ENCODE measurements around the gene LCN9.
A peak's percentile ranks its signal among the peaks of the same experiment; 100 is the strongest.
"Not testable (repeated sequence)": the region's sequence is repeated elsewhere in the genome, so short reads cannot be mapped to it uniquely, and the experiment has no call there.

Gene LCN9

DNA sequence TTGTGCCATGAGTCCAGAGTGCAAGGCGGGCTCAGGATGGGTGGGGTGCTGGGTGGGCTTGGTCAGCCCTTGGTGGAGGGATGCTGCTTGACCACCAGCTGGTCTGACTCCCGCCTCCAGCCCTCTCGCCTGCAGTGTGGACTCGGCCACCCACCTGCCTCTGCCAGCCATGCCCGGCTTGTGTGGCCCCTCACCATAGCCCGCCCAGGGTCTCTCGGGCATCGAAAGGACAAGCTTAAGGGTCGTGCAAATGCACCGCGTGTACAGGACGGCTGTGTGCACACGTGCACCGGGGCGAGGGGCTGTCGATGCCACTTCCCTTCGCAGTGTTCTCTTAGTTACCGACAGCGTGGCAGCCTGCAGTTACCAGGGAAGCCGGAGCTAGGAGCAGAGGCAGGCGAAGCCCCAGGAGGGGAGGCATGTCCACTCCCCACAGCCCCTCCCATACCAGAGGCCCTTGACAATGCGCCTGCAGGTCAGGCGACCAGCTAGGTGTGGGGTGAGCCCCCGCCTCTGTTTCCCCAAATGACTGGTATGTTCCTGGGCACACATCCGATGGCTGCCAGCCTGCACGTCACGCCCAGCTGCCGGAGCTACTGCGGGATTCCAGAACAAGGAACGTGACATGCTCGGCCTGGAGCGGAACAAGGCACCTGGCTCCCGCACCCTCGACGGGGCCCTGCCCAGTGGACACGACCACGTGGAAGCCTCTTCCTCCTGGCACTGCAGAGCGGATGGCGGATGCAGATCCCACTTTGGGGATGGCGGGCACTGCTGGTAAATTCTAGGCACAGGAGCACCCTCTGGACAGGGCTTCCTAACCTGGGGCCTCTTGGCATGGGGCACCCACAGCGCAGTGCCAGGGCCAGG is 7.8 kb downstream of the LCN9 start:
- no peak for DNase-seq (ENCODE audit: low spot score)
- FAIRE-seq, result no peak

DNA sequence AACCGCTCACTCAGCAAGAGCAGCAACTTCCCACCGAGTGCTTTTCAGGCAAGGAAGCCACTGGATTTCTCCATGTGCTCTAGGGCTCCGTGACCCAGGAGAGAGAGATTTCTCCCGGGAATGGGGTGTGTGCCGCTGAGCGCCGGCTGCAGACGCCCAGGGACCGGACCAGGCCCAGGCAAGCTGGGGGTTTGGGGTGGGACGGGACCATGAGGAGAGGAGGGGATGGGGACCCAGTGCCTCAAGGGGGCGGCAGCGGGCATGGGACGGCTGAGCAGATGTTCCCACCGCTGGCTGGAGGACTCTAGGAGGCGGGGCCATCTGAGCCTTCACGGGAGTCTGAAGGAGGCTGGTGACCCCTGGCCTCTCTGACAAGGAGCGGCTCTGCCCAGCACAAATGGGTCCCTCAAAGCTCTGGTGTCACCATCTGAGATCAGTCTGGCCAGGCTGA is 8.5 kb downstream of the LCN9 start:
- DNase-seq (ENCODE audit: low spot score) (no peak), FAIRE-seq (no peak)

DNA sequence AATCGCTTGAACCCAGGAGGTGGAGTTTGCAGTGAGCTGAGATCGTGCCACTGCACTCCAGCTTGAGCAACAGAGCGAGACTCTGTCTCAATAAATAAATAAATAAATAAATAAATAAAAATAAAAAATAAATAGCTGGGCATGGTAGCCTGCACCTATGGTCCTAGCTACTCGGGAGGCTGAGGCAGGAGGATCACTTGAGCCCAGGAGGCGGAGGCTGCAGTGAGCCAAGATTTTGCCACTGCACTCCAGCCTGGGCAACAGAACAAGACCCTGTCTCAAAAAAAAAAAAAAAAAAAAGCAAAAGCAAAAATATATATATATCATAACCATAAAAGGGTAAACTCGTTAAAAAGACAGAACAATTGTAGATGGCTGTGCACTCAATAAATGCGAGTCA is 9.7 kb downstream of the LCN9 start:
- FAIRE-seq; DNase-seq (ENCODE audit: low spot score): not testable (repeated sequence)

DNA sequence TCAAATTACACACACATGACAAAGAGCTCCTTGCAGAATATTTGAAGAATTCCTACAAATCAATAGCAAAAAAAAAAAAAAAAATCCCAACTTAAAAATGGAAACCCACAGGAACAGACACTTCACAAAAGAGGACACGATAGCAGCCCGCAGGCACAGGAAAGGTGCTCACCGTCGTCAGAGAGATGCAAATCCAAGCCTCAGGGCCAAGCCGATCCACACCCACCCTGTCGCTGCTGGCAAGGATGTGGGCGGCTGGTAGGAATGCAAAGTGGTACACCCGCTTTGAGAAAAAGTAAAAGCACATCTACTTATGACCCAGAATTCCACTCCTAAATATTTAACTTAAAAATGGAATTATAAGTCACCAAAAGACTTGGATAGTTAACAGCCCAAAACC is 10.8 kb downstream of the LCN9 start:
- FAIRE-seq (no peak), DNase-seq (ENCODE audit: low spot score) (no peak)

DNA sequence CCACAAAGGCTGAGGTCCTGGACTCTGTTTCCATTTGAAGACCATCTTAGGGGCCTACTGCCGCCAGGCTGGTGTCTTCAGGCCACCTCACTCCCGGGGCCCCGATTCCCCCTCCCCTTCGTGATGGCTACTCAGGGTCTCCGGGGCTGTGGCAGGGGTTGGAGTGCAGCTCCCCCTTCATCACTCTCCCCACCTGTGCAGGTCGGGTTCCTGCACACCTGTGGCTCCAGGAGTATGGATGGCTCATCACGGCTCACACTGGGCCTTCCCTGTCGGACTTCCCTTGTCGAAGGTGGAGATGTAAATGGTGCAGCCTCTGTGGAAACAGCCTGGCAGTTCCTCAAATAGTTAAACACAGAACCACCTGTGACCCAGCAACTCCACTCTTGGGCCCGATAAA is 11.9 kb downstream of the LCN9 start:
- no peak for DNase-seq (ENCODE audit: low spot score)

DNA sequence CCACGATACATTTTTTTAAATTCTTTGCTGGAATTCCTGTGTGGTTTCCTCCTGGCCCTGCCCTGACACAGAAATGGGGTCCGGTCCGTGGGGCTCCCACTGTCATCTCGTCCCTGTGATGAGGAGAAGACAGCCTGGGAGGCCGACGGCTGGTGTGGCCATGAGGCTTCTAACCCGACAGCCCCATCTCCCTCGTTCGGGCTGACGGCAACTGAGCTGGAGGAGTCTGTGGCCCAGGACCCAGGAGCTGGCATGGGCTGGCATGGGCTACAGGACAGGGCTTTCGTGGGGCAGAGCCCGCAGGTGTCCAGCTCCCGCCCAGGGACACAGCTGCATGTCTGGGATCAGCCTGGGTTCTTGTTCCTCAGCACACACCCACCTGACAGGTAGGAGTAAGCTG is 13.8 kb downstream of the LCN9 start:
- DNase-seq (ENCODE audit: low spot score), result no peak
- no peak for FAIRE-seq

More for the DNA sequence above, 11.9 kb downstream of the LCN9 start:
- no peak for FAIRE-seq

DNA sequence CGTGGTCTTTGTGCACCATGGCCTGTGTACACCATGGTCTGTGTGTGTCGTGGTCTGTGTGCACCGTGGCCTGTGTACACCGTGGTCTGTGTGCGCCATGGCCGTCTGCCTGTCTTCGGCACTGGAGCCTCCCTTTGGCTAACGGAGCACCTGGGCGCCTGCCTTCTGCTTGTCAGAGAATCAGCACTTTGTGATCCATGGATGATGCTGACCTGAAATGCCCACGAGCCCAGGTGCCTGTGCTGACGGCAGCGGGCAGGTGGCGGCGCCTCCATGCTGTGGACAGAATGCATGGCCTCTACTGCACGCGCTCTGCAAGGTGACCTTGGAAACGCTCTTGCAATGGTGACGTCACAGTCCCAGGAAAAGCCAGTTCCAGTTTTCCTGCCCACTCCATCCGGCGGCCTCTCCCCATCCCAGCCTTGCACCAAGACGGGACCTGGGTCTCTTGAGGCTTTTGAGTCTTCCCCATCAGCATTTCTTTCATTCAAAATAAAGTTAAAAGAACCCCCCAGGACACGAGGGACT is 14.6 kb downstream of the LCN9 start:
- DNase-seq (ENCODE audit: low spot score) (no peak), FAIRE-seq (no peak)

DNA sequence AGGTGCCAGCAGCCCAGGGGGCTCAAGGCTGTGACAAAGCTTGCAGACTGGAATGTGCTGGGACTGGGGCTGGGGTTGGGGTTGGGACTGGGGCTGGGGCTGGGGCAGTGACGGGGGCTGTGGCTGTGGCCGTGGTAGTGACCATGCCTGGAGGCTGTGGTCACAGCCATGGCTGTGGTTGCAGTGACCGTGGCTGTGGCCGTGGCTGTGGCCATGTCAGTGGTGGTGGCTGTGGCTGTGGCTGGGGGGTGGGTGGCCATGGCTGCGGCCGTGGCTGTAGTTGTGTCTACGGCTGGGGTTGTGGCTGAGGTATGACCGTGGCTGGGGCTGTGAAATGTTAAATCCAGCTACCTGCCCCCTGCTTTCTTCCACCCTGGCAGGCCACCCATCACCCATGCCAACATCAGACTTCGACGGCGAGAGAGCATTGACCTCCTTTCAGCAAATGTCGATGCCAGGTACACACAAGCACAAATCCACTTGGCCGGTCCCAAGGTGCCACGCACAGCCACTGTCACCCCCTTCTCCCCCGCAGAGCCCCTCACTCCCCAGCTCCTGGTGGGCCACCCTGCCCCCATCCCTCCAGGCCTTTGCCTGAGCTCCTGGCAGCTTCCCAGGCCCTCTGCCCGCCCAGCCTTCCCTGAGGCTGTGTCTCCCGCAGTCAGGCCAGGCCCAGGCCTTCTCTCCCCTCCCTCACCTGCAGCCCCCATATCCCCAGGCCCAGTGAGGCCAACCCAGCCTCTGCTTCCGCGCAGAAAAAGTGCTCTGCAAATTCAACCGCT is 15.3 kb downstream of the LCN9 start:
- DNase-seq (ENCODE audit: low spot score) (no peak), FAIRE-seq (no peak)

DNA sequence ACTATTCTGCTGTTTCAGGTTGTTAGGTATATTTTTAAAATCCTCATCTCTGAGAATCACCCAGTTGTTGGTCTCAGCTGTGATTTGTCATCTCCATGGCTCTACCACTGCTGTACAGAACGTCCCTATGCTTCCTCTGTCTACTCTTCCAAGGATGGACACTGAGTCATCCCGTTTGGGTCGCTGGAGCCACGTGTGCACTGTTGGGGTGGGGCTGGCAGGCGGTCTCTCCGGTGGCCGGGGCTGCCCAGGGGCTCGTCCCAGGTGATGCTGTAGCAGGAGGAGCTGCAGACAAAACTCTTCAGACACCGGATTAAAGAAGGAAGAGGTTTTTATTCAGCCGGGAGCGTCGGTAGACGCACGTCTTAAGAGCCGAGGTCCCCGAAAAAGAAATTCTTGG is 16.9 kb downstream of the LCN9 start:
- DNase-seq (ENCODE audit: low spot score) (peak; percentile 8), FAIRE-seq (no peak)

DNA sequence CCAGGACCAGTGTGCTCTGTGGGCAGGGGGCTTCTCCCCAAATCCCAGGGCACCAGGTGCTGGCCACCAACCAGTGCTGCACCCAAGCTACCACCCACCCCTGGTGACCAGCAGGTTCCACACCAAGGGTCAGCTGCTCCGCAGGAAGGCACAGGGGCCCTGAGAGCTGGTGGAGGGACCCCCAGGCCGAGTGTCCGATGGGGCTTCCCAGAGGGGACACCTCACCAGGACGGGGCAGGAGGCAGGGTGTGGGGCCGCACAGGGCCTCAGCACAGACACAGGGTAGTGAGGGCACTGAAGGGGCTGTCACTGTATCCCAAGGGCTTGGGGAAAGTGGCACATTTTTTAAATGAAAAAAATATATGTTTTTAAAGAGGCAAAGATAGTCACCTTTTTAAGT is 18.1 kb downstream of the LCN9 start:
- no peak for DNase-seq (ENCODE audit: low spot score)
- FAIRE-seq, result no peak

DNA sequence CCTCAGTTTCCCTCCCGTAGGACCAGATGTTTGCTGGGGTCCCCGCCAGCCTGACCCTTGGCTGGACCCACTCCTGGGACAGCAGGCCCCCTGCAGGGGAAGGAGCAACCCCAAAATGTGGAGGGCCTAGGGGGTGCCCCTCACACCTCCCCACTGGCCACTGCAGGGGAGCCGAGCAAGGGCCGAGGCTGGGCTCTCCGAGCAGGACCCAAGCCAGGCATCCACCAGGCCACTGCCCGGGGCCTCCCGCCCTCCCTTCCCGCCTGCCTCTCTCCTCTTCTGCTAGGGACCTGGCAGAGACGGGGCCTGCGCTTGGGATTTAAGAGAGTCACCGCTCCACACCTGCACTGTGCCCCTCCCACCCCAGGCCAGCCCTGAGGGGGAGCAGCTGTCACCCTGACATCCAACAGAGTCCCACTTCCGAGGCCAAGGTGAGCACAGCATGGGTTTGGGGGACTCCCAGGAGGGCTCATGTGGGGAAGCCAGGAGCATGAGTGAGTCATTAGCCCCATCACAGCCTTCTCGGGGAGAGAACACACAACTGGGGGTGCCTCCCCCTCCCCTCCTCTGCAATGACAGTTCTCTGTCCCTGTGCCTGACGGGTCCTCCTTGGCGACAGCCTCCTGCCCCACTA is 20.4 kb downstream of the LCN9 start:
- DNase-seq (ENCODE audit: low spot score) (no peak), FAIRE-seq (no peak)

DNA sequence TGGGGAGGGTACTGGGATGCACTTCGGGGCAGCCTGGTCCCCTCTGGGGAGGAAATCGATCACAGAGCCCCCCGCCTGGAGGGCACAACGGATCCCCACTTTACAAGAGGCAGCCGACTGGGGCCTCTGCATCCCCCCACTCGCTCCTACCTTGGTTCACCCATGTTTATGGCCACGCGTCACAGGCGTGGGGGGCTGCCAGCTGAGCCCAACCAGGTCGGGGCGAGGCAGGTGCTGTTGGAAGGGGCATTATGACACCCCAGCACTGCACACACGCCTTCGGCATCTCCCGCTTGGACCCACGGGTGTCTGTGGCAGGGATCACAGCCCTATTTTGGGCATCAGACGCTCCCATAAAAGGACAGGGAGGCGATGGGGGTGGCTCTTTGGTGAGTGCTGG is 21.6 kb downstream of the LCN9 start:
- DNase-seq (ENCODE audit: low spot score) (no peak), FAIRE-seq (no peak)

DNA sequence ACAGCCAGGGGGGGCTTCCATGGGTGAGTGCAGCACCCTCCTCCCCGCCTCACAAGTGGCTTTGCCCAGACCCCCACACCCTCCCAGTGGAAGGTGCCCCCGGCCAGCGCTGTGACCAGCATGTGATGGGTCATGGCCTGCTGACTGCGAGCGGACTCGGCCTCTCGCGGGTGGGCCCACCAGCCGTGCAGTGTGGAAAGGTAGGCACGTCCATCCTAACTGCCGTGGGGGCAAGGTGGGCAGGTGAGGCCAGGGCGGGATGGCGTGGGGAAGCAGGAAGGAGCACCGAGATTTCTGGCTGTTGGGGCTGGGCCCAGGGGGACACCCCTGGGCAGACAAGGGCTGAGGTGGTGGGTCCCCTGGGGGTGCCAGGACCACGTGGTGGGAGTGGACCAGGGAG is 24.1 kb downstream of the LCN9 start:
- no peak for DNase-seq (ENCODE audit: low spot score)
- no peak for FAIRE-seq

DNA sequence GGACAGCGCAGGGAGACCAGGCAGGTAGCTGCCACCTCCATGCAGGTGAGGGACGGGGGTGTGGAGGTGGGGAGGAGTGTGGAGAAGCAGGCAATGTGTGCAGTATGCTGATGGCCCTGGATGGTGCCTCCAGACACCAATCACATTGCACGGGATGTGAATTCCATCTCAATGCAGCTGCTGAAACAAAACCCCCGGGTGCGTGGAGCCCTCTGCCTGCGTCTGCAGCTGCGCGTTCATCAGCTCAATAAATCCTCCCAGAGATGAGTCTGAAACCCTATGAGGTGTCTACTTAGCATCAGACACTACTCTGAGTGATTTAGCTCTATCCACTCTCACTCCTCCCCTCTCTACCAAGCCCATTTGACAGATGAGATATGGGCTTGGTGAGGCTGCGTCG is 25.9 kb downstream of the LCN9 start:
- FAIRE-seq (no peak), DNase-seq (ENCODE audit: low spot score) (no peak)

DNA sequence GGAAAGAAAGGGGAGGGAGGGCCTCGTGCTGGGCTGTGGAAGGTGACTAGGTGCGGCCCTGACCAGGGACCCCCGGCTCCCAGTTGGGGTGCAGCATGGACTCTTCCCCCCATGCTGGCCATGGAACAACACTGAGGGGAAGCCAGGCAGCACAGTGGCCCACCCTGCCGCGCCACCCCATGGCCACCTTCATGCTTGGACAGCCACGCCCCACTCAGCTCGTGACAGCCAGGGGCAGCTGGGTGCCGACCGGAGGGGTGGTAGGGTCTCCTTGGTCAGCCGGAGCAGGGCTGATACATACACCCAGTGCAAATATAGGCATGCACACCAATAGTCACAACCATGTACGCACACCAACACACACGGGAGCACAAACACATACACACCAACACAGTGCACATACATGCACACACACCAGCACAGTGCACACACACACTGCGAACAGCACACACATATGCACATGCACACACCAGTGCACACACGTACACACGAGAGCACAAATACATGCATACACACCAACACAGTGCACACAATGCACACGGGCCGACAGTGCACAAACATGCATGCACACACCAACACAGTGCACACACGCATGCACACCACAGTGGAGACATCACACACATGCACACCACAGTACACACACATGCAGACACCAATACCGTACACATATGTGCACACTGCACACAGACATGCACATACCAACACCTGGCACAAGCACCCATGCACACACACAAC is 27.9 kb downstream of the LCN9 start:
- FAIRE-seq (no peak), DNase-seq (ENCODE audit: low spot score) (no peak)

DNA sequence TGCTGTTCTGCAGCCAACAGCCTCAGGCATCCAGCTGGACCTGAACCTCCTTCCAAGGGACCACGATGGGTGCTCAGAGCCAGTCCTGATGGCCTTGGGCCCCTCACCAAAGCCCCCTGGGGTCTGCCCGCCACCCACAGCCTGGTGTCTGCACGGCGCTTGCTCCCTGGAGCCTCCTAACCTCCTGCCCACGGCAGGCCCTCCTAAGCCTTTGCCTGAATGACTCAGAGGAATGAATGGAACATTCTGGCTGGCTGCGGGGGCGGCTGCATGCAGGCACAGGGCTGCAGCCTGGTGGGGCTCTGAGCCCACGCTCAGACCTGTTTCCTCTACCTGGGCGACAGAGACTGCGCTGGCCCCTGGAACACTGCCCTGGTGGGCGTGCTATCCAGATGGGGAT is 29.3 kb downstream of the LCN9 start:
- DNase-seq (ENCODE audit: low spot score) (no peak), FAIRE-seq (no peak)

DNA sequence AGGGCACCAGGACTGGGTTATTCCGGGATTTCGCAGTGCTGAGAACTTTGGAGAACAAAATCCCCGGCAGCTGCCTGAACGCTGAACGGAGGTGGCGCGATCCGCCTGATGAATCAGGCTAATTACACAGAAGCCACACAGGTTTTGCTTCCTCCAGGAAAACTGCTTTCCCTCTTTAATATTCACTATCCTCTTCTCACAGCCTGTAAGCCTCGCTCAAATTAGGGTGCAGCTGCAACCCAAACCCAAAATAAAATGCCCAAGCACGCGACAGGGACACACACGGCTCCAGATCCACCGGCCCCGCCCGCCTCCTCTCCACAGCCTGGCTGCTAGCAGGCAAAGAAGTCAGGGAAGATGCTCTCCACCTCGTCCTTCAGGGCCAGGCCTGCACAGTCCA is 30.2 kb downstream of the LCN9 start:
- FAIRE-seq, result no peak

DNA sequence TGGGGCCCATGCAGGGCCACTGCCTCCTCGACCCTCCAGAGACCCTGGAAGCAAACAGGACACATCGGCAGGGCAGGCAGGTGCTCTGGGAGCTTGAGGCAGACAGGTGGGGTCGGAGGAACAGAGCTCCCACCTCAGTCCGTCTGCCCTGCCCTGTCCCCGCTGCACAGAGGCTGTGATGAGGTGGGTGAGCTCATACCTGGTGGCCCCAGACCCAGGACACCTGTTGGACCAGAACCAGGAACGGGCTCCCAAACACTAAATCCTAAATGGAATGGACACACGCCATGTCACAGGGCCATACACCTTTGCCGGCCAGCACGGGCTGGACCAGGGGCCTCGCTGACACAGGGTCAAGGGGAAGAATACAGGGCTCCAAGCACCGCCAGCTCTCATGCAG is 30.7 kb downstream of the LCN9 start:
- no peak for FAIRE-seq
- DNase-seq (ENCODE audit: low spot score), result no peak

More for the DNA sequence above, 30.2 kb downstream of the LCN9 start:
- no peak for DNase-seq (ENCODE audit: low spot score)

DNA sequence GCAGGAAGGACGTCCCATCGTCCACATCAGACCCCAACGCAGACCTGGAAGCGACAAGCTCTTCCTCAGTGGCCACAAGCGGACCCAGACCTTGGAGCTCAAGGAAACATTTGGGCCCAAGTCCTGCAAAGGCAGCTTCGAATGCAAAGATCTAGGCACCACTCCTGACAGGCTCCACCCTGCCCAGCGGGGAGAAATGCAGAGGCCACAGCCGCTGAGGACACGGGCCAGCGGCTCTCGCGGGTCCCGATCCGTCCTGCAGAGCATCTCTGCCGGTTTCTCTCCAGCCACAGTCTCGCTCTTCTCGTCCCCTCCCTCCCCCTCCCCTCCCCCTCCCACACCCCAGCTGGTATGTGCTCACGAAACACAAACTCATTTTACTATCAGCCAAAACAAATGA is 31.3 kb downstream of the LCN9 start:
- no peak for FAIRE-seq

DNA sequence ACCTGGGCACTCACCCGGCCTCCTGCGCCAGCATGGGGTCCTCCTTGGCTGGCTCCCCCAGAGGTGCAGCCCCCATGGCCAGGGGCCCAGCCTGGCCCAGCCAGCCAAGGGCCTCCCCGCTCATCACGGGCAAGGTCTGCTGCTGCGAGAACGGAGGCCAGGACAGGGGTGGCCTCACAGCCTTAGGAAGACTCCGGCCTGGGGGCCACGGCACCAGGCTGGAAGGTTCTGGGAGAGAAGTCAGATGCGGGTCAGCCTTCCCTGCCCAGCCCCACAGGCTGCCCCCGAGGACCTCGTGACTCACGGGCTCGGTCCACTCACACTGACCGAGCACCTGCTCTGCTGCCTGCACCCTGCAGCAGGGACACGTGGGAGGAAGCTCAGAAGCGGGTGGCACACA is 31.9 kb downstream of the LCN9 start:
- FAIRE-seq (no peak), DNase-seq (ENCODE audit: low spot score) (no peak)

More for the DNA sequence above, 31.3 kb downstream of the LCN9 start:
- DNase-seq (ENCODE audit: low spot score), result no peak

DNA sequence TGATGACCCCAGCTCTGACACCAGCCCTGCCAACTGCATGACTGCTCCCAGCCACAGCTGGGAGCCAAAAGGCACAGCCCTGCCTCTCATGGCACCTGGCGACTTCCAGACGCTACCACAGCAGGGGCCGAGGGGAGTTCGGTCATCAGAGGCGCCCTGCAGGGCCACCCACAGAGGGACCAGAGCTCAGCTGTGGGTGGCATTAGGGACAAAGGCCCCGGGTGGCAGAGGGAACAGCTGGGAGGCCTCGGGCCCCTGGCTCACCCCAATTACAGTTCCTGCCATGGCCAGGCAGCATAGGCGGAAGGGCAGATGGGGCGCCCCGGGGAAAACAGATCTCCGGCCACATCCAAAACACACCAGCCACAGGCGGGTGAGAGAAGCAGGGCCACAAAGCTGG is 32.5 kb downstream of the LCN9 start:
- FAIRE-seq (no peak), DNase-seq (ENCODE audit: low spot score) (no peak)

Measured in RCC 7860 (cell line).